Smooth muscle cell (in vitro differentiated cells): ENCODE data around the gene MEX3A. TPM values are rescaled to one million over a fixed set of nuclear protein-coding genes. Genes with fewer than 3 reads are reported as not detected.
A peak's percentile ranks its signal among the peaks of the same experiment; 100 is the strongest.

ENCODE experiments used
- DNase-seq: peaks from one replicate; lab custom pipeline; 2025; ENCODE audit not compliant: unreplicated experiment; lab: John Stamatoyannopoulos, UW
- H2AFZ ChIP-seq: fragments of 200-600 bp; sonication (generic); 2 replicates; pipeline ENCODE4 v1.6.0; 2016; ENCODE audit warnings: antibody characterized with exemption, low read depth, mild to moderate bottlenecking
- H3F3A ChIP-seq: fragments of 200-600 bp; sonication (generic); 2 replicates; pipeline ENCODE4 v1.6.0; 2017; ENCODE audit warnings: antibody characterized with exemption, low read depth
- H3K27ac ChIP-seq: fragments of 200-600 bp; sonication (generic); 2 replicates; pipeline ENCODE4 v1.5.1; 2016; ENCODE audit warnings: low read depth, mild to moderate bottlenecking
- H3K27me3 ChIP-seq: fragments of 200-600 bp; sonication (generic); 2 replicates; pipeline ENCODE4 v1.6.1; 2016; ENCODE audit warnings: low read depth, mild to moderate bottlenecking
- H3K36me3 ChIP-seq: fragments of 200-600 bp; sonication (generic); 2 replicates; pipeline ENCODE4 v1.5.1; 2016; ENCODE audit warnings: low read depth
- H3K4me1 ChIP-seq: fragments of 200-600 bp; sonication (generic); 2 replicates; pipeline ENCODE4 v1.5.1; 2016; ENCODE audit warnings: low read depth
- H3K4me2 ChIP-seq: fragments of 200-600 bp; sonication (generic); 2 replicates; pipeline ENCODE4 v1.6.0; 2016; ENCODE audit warnings: mild to moderate bottlenecking
- H3K4me3 ChIP-seq: fragments of 200-600 bp; sonication (generic); 2 replicates; pipeline ENCODE4 v1.5.1; 2016; ENCODE audit warnings: mild to moderate bottlenecking
- H3K79me2 ChIP-seq: fragments of 200-600 bp; sonication (generic); 2 replicates; pipeline ENCODE4 v1.6.0; 2016; ENCODE audit warnings: low read depth, mild to moderate bottlenecking
- H3K9ac ChIP-seq: fragments of 200-600 bp; sonication (generic); 2 replicates; pipeline ENCODE4 v1.6.0; 2016; ENCODE audit warnings: low read depth
- H3K9me3 ChIP-seq: fragments of 200-600 bp; sonication (generic); replicated peaks from 2 replicates; pipeline ENCODE4 v1.5.1; 2016; ENCODE audit warnings: low read depth
- H4K20me1 ChIP-seq: fragments of 200-600 bp; sonication (generic); 2 replicates; pipeline ENCODE4 v1.6.0; 2016; ENCODE audit warnings: low read depth
- CTCF ChIP-seq: fragments of 200-600 bp; sonication (generic); IDR thresholded peaks from 2 replicates; pipeline ENCODE4 v1.5.1; 2017; ENCODE audit warnings: borderline replicate concordance, mild to moderate bottlenecking, antibody characterized with exemption; ENCODE audit not compliant: insufficient read depth, poor library complexity, severe bottlenecking
- WGBS: methylation state at CpG from one replicate; pipeline ENCODE4 v1.1.7; 2016; ENCODE audit warnings: low lambda C conversion rate; 5-methylcytosine and 5-hydroxymethylcytosine counted together
- polyA plus RNA-seq: library from polyadenylated mRNA; unstranded; fragments of >200 nt; fragmentation: Nextera tagmentation; extraction: Ambion mirVana; gene quantifications from 2 replicates; pipeline ENCODE4 v1.2.1, GENCODE V29; 2016
- total RNA-seq: library from RNA; depleted of rRNA; stranded (reverse); fragments of >200 nt; gene quantifications from 2 replicates; pipeline ENCODE4 v1.2.3, GENCODE V29; 2014

The MEX3A gene
- total and polyA plus RNA-seq, 2 experiments from 2014 or later: 10.5 to 13.8 TPM

- peak within 1 kb of the TSS; percentile 86 for H3K9ac ChIP-seq
- H4K20me1 ChIP-seq: peaks cover 6% of the 10 kb centered on the region
- no peaks in the 10 kb centered on the region for H3K9me3 ChIP-seq
- H3K27me3 ChIP-seq: no peaks in the 10 kb centered on the region
- no peak for TF ChIP-seq CTCF
- H3F3A ChIP-seq: peaks cover 10% of the 10 kb centered on the region
- H3K79me2 ChIP-seq: peaks cover 29% of the 10 kb centered on the region
- peaks cover 8% of the 10 kb centered on the region for H3K4me1 ChIP-seq
- peak; percentile 88 for DNase-seq
- H3K4me3 ChIP-seq: peak within 1 kb of the TSS; percentile 78
- under 1% methylated on average over 51 of the region's 53 CpGs for WGBS
- peak within 1 kb of the TSS; percentile 81 for H2AFZ ChIP-seq
- peak within 1 kb of the TSS; percentile 94 for H3K4me2 ChIP-seq
- H3K27ac ChIP-seq: peak within 1 kb of the TSS; percentile 95
- H3K36me3 ChIP-seq: no peaks in the 10 kb centered on the region
Measured at GRCh38 chr1:156054500-156055280, 27.6 kb downstream of the MEX3A start, which contains the start of gene LAMTOR2. Gene LAMTOR2, plus strand, starts transcription at chr1:156054782. Its CDS starts 108 bp downstream, at chr1:156054890.

- peak within 1 kb of the TSS; percentile 78 for H3K4me3 ChIP-seq
- peak; percentile 78 for DNase-seq
- TF ChIP-seq CTCF: peak; percentile 59
- H3K36me3 ChIP-seq: no peaks in the 10 kb centered on the region
- peak within 1 kb of the TSS; percentile 95 for H3K27ac ChIP-seq
- H4K20me1 ChIP-seq: peaks cover 6% of the 10 kb centered on the region
- peak within 1 kb of the TSS; percentile 86 for H3K9ac ChIP-seq
- under 1% methylated on average over 14 of the region's 49 CpGs for WGBS
- H3K4me2 ChIP-seq: peak within 1 kb of the TSS; percentile 94
- no peaks in the 10 kb centered on the region for H3K9me3 ChIP-seq
- H3K79me2 ChIP-seq: peaks cover 29% of the 10 kb centered on the region
- peaks cover 8% of the 10 kb centered on the region for H3K4me1 ChIP-seq
- peaks cover 10% of the 10 kb centered on the region for H3F3A ChIP-seq
- no peaks in the 10 kb centered on the region for H3K27me3 ChIP-seq
- H2AFZ ChIP-seq: peak within 1 kb of the TSS; percentile 79
Measured at GRCh38 chr1:156053768-156054499, 28.3 kb downstream of the MEX3A start, which contains the start of gene UBQLN4. Gene UBQLN4, minus strand, starts transcription at chr1:156053798. Its CDS starts 97 bp downstream, at chr1:156053701.

- peak overlapping the region; percentile 45 for H3K9ac ChIP-seq
- peaks cover 8% of the 10 kb centered on the region for H3K4me1 ChIP-seq
- peaks cover 29% of the 10 kb centered on the region for H3K79me2 ChIP-seq
- WGBS: under 1% methylated on average over 16 of the region's 63 CpGs
- peak; percentile 74 for DNase-seq
- H3K27ac ChIP-seq: peak overlapping the region; percentile 61
- no peaks in the 10 kb centered on the region for H3K27me3 ChIP-seq
- peak overlapping the region; percentile 78 for H3K4me3 ChIP-seq
- H4K20me1 ChIP-seq: peaks cover 6% of the 10 kb centered on the region
- H3K9me3 ChIP-seq: no peaks in the 10 kb centered on the region
- peaks cover 10% of the 10 kb centered on the region for H3F3A ChIP-seq
- no peaks in the 10 kb centered on the region for H3K36me3 ChIP-seq
- TF ChIP-seq CTCF: peak; percentile 15
- H3K4me2 ChIP-seq: peak overlapping the region; percentile 94
- H2AFZ ChIP-seq: peak overlapping the region; percentile 75
Measured at GRCh38 chr1:156052862-156053767, 29.1 kb downstream of the MEX3A start.
